Liver (tissue), 3 donors: ENCODE data around the gene ANK3.

Experiments
- EGR1 ChIP-seq, 2 donors: IDR thresholded peaks; 2 replicates each; pipeline ENCODE4 v1.6.1; 2016 to 2018; ENCODE audit warnings: antibody characterized with exemption in 2 of 2, low read depth in 2 of 2
- FOXA1 ChIP-seq: IDR thresholded peaks from 2 replicates; pipeline ENCODE4 v1.6.1; 2016; ENCODE audit warnings: antibody characterized with exemption
- GABPA ChIP-seq, 2 donors: IDR thresholded peaks in 1 of 2; conservative IDR thresholded peaks in 1 of 2; 2 replicates each; pipeline ENCODE4 v1.6.1; 2016; ENCODE audit warnings: antibody characterized with exemption in 2 of 2, mild to moderate bottlenecking in 1 of 2, moderate library complexity in 1 of 2
- HNF4A ChIP-seq, 2 donors: conservative IDR thresholded peaks; 2 replicates each; pipeline ENCODE4 v1.6.1; 2016; ENCODE audit warnings: antibody characterized with exemption in 2 of 2, mild to moderate bottlenecking in 2 of 2
- HNF4G ChIP-seq: IDR thresholded peaks from 2 replicates; pipeline ENCODE4 v1.6.1; 2016; ENCODE audit warnings: antibody characterized with exemption
- JUND ChIP-seq, 2 donors: IDR thresholded peaks; 2 replicates each; pipeline ENCODE4 v1.6.1; 2016; ENCODE audit warnings: antibody characterized with exemption in 2 of 2
- NR2F2 ChIP-seq: IDR thresholded peaks from 2 replicates; pipeline ENCODE4 v1.6.1; 2016; ENCODE audit warnings: antibody characterized with exemption
- RAD21 ChIP-seq, 2 donors: IDR thresholded peaks; 2 replicates each; pipeline ENCODE4 v1.6.1; 2016; ENCODE audit warnings: antibody characterized with exemption in 2 of 2, mild to moderate bottlenecking in 2 of 2
- SP1 ChIP-seq: IDR thresholded peaks from 2 replicates; pipeline ENCODE4 v1.6.1; 2018; ENCODE audit warnings: antibody characterized with exemption, mild to moderate bottlenecking
- TAF1 ChIP-seq: conservative IDR thresholded peaks from 2 replicates; pipeline ENCODE4 v1.6.1; 2016; ENCODE audit warnings: antibody characterized with exemption, mild to moderate bottlenecking
- TF ChIP-seq, protein P1 (sequence below): fragments of 150-350 bp; IDR thresholded peaks from 2 replicates; pipeline ENCODE4 v1.5.1; 2017; ENCODE audit warnings: improper control_type of control experiment, low read depth, low read length; ENCODE audit not compliant: missing input control
- TF ChIP-seq, protein P2 (sequence below): IDR thresholded peaks from 2 replicates; pipeline ENCODE4 v1.6.1; 2016; ENCODE audit warnings: antibody characterized with exemption, mild to moderate bottlenecking
- TF ChIP-seq, protein P3 (sequence below): IDR thresholded peaks from 2 replicates; pipeline ENCODE4 v1.6.1; 2016; ENCODE audit warnings: antibody characterized with exemption
- TF ChIP-seq, protein P4 (sequence below): IDR thresholded peaks from 2 replicates; pipeline ENCODE4 v1.6.1; 2016; ENCODE audit warnings: antibody characterized with exemption
- donor health status: healthy.
- donor health status: healthy.

DNA sequence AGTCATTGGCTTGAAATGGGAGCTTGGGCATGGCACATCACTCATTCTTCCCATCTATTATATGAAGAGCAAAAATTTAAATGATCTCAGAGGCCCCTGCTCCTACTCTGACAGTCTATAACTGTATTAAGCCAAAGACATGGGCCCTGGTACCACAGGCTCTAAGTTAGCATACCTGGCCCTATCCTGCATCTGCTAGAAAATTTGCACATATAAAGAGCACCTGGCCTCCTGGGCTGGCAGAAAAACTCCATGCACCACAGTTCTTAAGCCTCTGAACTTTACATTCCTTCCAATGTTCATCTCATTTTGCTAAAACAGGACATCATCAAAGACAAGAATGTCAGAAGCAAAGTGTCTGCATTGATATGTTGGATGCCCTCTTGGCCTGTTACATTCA lies 29.6 kb upstream of the ANK3 start:
- TF ChIP-seq, protein P1, sequence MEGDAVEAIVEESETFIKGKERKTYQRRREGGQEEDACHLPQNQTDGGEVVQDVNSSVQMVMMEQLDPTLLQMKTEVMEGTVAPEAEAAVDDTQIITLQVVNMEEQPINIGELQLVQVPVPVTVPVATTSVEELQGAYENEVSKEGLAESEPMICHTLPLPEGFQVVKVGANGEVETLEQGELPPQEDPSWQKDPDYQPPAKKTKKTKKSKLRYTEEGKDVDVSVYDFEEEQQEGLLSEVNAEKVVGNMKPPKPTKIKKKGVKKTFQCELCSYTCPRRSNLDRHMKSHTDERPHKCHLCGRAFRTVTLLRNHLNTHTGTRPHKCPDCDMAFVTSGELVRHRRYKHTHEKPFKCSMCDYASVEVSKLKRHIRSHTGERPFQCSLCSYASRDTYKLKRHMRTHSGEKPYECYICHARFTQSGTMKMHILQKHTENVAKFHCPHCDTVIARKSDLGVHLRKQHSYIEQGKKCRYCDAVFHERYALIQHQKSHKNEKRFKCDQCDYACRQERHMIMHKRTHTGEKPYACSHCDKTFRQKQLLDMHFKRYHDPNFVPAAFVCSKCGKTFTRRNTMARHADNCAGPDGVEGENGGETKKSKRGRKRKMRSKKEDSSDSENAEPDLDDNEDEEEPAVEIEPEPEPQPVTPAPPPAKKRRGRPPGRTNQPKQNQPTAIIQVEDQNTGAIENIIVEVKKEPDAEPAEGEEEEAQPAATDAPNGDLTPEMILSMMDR: no peak
- TF ChIP-seq, protein P2, sequence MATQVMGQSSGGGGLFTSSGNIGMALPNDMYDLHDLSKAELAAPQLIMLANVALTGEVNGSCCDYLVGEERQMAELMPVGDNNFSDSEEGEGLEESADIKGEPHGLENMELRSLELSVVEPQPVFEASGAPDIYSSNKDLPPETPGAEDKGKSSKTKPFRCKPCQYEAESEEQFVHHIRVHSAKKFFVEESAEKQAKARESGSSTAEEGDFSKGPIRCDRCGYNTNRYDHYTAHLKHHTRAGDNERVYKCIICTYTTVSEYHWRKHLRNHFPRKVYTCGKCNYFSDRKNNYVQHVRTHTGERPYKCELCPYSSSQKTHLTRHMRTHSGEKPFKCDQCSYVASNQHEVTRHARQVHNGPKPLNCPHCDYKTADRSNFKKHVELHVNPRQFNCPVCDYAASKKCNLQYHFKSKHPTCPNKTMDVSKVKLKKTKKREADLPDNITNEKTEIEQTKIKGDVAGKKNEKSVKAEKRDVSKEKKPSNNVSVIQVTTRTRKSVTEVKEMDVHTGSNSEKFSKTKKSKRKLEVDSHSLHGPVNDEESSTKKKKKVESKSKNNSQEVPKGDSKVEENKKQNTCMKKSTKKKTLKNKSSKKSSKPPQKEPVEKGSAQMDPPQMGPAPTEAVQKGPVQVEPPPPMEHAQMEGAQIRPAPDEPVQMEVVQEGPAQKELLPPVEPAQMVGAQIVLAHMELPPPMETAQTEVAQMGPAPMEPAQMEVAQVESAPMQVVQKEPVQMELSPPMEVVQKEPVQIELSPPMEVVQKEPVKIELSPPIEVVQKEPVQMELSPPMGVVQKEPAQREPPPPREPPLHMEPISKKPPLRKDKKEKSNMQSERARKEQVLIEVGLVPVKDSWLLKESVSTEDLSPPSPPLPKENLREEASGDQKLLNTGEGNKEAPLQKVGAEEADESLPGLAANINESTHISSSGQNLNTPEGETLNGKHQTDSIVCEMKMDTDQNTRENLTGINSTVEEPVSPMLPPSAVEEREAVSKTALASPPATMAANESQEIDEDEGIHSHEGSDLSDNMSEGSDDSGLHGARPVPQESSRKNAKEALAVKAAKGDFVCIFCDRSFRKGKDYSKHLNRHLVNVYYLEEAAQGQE: no peak
- TF ChIP-seq SP1: no peak
- no peak for TF ChIP-seq TAF1
- no peak for TF ChIP-seq FOXA1
- no peak for TF ChIP-seq RAD21 (IDR thresholded peaks at IDR 0.05)
- TF ChIP-seq, protein P3, sequence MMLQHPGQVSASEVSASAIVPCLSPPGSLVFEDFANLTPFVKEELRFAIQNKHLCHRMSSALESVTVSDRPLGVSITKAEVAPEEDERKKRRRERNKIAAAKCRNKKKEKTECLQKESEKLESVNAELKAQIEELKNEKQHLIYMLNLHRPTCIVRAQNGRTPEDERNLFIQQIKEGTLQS: no peak
- no peak for TF ChIP-seq EGR1 (IDR thresholded peaks at IDR 0.05; ENCODE audit: low read depth in 2 of 2)
- no peak for TF ChIP-seq NR2F2
- TF ChIP-seq, protein P4, sequence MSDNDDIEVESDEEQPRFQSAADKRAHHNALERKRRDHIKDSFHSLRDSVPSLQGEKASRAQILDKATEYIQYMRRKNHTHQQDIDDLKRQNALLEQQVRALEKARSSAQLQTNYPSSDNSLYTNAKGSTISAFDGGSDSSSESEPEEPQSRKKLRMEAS: no peak
- no peak for TF ChIP-seq JUND (IDR thresholded peaks at IDR 0.05)
- TF ChIP-seq HNF4G: no peak
- no peak for TF ChIP-seq GABPA (IDR thresholded peaks at IDR 0.05 in 1 of 2, conservative IDR thresholded peaks at IDR 0.05 in 1 of 2)
- no peak for TF ChIP-seq HNF4A (conservative IDR thresholded peaks at IDR 0.05)
